Measurements from ENCODE around the gene RSU1. TPM values are rescaled to one million over a fixed set of nuclear protein-coding genes. Genes with fewer than 3 reads are reported as not detected.

Gene RSU1
- polyA plus RNA-seq, 1 experiment, result 277 TPM

DNA sequence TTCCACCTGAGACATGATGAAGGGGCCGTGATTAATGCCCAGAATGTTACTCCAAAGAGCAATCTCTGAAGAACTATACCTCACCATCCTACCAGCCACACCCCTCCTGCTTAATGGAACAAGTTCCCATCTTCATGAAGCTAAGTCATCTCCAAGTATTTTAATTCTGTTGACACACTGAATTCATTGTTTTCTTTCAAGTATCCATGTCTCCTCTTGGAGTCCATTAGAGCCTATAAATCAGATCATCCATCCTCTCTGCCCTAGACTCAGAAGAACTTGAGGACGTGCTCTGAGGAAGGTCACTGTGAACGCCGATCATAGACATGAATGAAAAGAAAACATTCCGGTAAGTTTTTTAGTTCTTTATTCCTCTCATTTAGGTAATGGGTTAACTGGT lies 126.8 kb downstream of the RSU1 start:
- H3K4me3 ChIP-seq (ENCODE audit: low read depth, low read length), result no peak overlapping the region
- ChIA-PET POLR2A (no interaction called here), CTCF (no interaction called here)
- DNase-seq (ENCODE audit: low read depth), result no peak
- H3K36me3 ChIP-seq (ENCODE audit: control insufficient read depth, insufficient read depth, low read length), result peaks cover 4% of the 10 kb centered on the region; the same call in 1 of the 2 replicates
- H3K27me3 ChIP-seq (ENCODE audit: control insufficient read depth, insufficient read depth, low read length), result no peaks in the 10 kb centered on the region
- TF ChIP-seq, protein P1, sequence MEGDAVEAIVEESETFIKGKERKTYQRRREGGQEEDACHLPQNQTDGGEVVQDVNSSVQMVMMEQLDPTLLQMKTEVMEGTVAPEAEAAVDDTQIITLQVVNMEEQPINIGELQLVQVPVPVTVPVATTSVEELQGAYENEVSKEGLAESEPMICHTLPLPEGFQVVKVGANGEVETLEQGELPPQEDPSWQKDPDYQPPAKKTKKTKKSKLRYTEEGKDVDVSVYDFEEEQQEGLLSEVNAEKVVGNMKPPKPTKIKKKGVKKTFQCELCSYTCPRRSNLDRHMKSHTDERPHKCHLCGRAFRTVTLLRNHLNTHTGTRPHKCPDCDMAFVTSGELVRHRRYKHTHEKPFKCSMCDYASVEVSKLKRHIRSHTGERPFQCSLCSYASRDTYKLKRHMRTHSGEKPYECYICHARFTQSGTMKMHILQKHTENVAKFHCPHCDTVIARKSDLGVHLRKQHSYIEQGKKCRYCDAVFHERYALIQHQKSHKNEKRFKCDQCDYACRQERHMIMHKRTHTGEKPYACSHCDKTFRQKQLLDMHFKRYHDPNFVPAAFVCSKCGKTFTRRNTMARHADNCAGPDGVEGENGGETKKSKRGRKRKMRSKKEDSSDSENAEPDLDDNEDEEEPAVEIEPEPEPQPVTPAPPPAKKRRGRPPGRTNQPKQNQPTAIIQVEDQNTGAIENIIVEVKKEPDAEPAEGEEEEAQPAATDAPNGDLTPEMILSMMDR (IDR thresholded peaks at IDR 0.05; ENCODE audit: insufficient read depth, low read depth, low read length), result no peak

DNA sequence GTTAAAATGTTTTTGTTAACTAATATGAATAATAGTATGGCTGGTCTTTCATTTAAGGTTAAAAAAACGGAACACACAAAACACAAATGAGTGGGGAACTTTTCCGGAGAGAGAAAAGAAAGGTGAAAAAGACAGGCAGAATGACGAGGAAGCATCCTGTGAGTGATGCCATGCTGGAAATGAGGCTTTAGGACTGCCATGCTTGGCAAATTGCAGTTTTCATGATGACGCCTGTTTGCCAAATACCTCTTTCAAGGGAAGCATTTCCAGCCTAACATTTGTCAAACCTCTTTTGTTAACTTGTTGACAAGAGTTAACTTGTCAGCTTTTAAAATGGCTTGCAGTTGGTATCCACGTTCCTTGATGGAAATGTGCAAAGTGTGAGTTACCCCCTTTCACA lies 127.5 kb downstream of the RSU1 start:
- POLR2A ChIA-PET, result no interaction called here
- Histone ChIP-seq H3K27me3 (ENCODE audit: control insufficient read depth, insufficient read depth, low read length) (no peaks in the 10 kb centered on the region), H3K36me3 (ENCODE audit: control insufficient read depth, insufficient read depth, low read length) (peaks cover 4% of the 10 kb centered on the region; the same call in 1 of the 2 replicates), H3K4me3 (ENCODE audit: low read depth, low read length) (no peak overlapping the region)
- CTCF ChIA-PET, result no interaction called here
- no peak for DNase-seq (ENCODE audit: low read depth)
- TF ChIP-seq, protein P1 (IDR thresholded peaks at IDR 0.05; ENCODE audit: insufficient read depth, low read depth, low read length), result no peak

DNA sequence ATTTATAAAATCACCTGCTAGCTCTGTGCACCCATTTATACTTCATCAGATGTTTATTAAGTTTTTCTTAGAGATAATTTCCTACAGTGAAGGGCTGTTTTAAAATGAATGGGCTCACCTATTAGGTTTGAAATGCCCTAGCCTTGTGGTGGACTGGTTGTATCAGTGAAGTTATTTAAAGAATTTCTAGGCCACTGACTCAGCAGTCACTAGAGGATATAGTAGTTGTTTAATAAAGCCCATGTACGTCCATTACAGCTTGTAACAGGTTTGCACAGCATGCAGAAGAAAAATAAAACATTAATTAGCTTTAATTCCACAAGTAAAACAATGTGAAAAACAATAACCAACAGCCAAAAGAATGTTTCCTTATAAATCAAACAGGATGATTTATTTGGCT lies 128.0 kb downstream of the RSU1 start:
- TF ChIP-seq, protein P1 (IDR thresholded peaks at IDR 0.05; ENCODE audit: insufficient read depth, low read depth, low read length), result no peak
- Histone ChIP-seq H3K36me3 (ENCODE audit: control insufficient read depth, insufficient read depth, low read length) (peaks cover 2% of the 10 kb centered on the region; the same call in 1 of the 2 replicates), H3K4me3 (ENCODE audit: low read depth, low read length) (no peak overlapping the region), H3K27me3 (ENCODE audit: control insufficient read depth, insufficient read depth, low read length) (no peaks in the 10 kb centered on the region)
- CTCF ChIA-PET, result no interaction called here
- POLR2A ChIA-PET, result no interaction called here
- DNase-seq (ENCODE audit: low read depth), result no peak

DNA sequence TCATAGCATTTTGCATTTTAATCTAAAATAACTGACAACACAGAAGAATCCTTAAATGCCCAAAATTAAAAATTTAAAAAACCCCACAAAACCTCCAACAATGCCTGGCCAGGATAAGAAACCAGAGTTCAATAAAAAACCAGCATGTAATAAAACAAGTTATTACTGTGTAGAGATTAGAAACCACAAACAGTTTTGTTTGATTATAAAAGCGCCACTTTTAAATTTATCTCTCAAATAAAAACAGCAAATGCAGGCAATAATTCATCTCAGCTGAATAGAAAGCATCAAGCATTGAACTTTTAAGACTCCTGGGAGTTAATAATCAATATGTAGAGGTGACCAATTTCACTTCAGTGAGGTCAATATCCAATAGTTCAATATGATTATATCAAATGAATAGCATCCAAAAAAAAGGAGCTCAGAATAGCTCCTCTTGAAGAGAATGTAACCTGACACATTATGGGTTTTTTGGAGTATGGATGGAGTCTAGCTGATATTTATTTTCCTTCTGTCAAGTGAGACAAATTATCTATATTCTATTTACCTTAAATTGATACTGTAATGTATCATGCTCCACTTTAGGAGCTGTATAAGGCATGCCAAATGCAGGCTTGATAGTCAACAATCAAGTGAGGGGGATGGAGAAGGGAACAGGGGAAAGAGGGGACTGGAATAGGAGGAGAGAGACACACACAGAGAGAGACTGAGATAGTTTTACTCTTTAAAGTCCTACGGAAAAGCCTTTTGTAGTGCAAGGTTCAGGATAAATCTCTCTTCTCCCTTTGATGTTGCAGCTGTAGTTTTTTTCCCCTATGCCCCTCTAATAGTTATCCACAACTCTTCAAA lies 130.9 kb downstream of the RSU1 start:
- no peaks in the 10 kb centered on the region; the same call in 1 of the 2 replicates for H3K36me3 ChIP-seq (ENCODE audit: control insufficient read depth, insufficient read depth, low read length)
- ChIA-PET CTCF (interaction anchor here (0.6 kb wide), 1 partner anchor 12 kb away, joined by 3 read pairs; no protein-coding TSS in a partner anchor), POLR2A (no interaction called here)
- no peaks in the 10 kb centered on the region for H3K27me3 ChIP-seq (ENCODE audit: control insufficient read depth, insufficient read depth, low read length)
- DNase-seq (ENCODE audit: low read depth), result no peak
- no peak overlapping the region for H3K4me3 ChIP-seq (ENCODE audit: low read depth, low read length)
- TF ChIP-seq, protein P1 (IDR thresholded peaks at IDR 0.05; ENCODE audit: insufficient read depth, low read depth, low read length), result no peak

DNA sequence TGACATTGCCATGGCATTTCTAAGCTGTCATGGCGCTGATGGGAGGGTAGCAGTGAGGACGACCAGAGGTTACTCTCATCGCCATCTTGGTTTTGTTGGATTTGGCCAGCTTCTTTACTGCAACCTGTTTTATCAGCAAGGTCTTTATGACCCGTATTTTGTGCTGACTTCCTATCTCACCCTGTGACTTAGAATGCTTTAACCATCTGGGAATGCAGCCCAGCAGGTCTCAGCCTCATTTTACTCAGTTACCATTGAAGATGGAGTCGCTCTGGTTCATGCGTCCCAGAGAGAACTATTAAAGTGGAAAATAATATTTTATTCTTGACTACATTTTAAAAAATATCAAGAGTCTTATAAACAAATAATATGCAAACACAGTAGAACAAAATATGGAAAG lies 131.7 kb downstream of the RSU1 start:
- ChIA-PET CTCF (interaction anchor here (1.1 kb wide), 1 partner anchor 9 kb away, joined by 3 read pairs; no protein-coding TSS in a partner anchor), POLR2A (no interaction called here)
- no peak for DNase-seq (ENCODE audit: low read depth)
- no peaks in the 10 kb centered on the region; the same call in 1 of the 2 replicates for H3K36me3 ChIP-seq (ENCODE audit: control insufficient read depth, insufficient read depth, low read length)
- H3K4me3 ChIP-seq (ENCODE audit: low read depth, low read length), result no peak overlapping the region
- TF ChIP-seq, protein P1 (IDR thresholded peaks at IDR 0.05; ENCODE audit: insufficient read depth, low read depth, low read length), result no peak
- no peaks in the 10 kb centered on the region for H3K27me3 ChIP-seq (ENCODE audit: control insufficient read depth, insufficient read depth, low read length)
